22Rv1 (cell line): ENCODE results near the gene ERGIC1.
"Not testable (repeated sequence)": the region's sequence is repeated elsewhere in the genome, so short reads cannot be mapped to it uniquely, and the experiment has no call there.

Experiments
- H3K27ac ChIP-seq: fragments of 450-650 bp; 2 replicates; pipeline ENCODE4 v1.5.1; 2017
- CTCF ChIP-seq: fragments of 450-650 bp; IDR thresholded peaks from 2 replicates; pipeline ENCODE4 v1.5.1; 2017; ENCODE audit warnings: mild to moderate bottlenecking
- ZFX ChIP-seq: fragments of 450-650 bp; IDR thresholded peaks from 2 replicates; pipeline ENCODE4 v1.6.1; 2017; ENCODE audit warnings: antibody characterized with exemption, borderline replicate concordance

ERGIC1 gene

GRCh38 chr5:172833686-172834414 is at the start of gene ERGIC1:
ERGIC1 (plus strand) TSS chr5:172834251; CDS start chr5:172834414, 163 bp downstream.
- H3K27ac ChIP-seq = peak within 1 kb of the TSS; percentile 94
- no peak for TF ChIP-seq ZFX

- TF ChIP-seq ZFX = no peak
- TF ChIP-seq CTCF = no peak
- no peak overlapping the region for H3K27ac ChIP-seq
Observed at GRCh38 chr5:172785429-172786088, 48.5 kb upstream of the ERGIC1 start.

GRCh38 chr5:172786736-172787462 is 47.2 kb upstream of the ERGIC1 start:
- TF ChIP-seq ZFX (no peak), CTCF (no peak)
- no peak overlapping the region for H3K27ac ChIP-seq

- H3K27ac ChIP-seq = not testable (repeated sequence)
Observed at GRCh38 chr5:172787538-172787937, 46.5 kb upstream of the ERGIC1 start.

GRCh38 chr5:172788771-172789686 is 45.0 kb upstream of the ERGIC1 start:
- TF ChIP-seq ZFX (no peak), CTCF (no peak)
- H3K27ac ChIP-seq = no peak overlapping the region

GRCh38 chr5:172789687-172790495 is 44.2 kb upstream of the ERGIC1 start:
- TF ChIP-seq ZFX (no peak), CTCF (no peak)
- H3K27ac ChIP-seq = no peak overlapping the region

- no peak overlapping the region for H3K27ac ChIP-seq
Observed at GRCh38 chr5:172790496-172790889, 43.6 kb upstream of the ERGIC1 start.

More at GRCh38 chr5:172790496-172790889, 43.6 kb upstream of the ERGIC1 start:
- no peak for TF ChIP-seq CTCF
- TF ChIP-seq ZFX = no peak
